ENCODE data around the gene C15orf40.

Gene C15orf40

DNA sequence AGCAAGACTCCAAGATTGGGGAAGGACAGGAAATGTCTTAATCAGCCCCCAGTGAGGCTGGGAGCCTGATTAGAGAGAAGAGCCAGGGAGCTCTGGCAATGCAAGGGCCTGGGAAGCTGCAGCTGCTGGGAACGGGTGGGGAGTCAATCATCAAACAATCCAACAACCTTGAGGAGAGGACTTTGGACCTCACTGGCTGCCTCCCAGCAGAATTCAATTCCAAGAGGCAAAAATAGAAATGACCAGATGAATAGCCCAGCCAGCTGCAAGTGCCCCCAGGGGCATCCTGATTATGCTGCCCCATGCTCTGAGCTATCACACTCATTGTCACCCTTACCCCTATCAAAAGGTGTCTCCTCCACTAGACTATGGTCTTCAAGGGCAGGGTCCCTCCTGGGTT, 52.8 kb downstream of the C15orf40 start (continued):
- TF ChIP-seq, protein P1, sequence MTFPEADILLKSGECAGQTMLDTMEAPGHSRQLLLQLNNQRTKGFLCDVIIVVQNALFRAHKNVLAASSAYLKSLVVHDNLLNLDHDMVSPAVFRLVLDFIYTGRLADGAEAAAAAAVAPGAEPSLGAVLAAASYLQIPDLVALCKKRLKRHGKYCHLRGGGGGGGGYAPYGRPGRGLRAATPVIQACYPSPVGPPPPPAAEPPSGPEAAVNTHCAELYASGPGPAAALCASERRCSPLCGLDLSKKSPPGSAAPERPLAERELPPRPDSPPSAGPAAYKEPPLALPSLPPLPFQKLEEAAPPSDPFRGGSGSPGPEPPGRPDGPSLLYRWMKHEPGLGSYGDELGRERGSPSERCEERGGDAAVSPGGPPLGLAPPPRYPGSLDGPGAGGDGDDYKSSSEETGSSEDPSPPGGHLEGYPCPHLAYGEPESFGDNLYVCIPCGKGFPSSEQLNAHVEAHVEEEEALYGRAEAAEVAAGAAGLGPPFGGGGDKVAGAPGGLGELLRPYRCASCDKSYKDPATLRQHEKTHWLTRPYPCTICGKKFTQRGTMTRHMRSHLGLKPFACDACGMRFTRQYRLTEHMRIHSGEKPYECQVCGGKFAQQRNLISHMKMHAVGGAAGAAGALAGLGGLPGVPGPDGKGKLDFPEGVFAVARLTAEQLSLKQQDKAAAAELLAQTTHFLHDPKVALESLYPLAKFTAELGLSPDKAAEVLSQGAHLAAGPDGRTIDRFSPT (tag by site-specific recombination; IDR thresholded peaks at IDR 0.05): no peak
- TF ChIP-seq, protein P2, sequence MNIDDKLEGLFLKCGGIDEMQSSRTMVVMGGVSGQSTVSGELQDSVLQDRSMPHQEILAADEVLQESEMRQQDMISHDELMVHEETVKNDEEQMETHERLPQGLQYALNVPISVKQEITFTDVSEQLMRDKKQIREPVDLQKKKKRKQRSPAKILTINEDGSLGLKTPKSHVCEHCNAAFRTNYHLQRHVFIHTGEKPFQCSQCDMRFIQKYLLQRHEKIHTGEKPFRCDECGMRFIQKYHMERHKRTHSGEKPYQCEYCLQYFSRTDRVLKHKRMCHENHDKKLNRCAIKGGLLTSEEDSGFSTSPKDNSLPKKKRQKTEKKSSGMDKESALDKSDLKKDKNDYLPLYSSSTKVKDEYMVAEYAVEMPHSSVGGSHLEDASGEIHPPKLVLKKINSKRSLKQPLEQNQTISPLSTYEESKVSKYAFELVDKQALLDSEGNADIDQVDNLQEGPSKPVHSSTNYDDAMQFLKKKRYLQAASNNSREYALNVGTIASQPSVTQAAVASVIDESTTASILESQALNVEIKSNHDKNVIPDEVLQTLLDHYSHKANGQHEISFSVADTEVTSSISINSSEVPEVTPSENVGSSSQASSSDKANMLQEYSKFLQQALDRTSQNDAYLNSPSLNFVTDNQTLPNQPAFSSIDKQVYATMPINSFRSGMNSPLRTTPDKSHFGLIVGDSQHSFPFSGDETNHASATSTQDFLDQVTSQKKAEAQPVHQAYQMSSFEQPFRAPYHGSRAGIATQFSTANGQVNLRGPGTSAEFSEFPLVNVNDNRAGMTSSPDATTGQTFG (tag by site-specific recombination; IDR thresholded peaks at IDR 0.05; ENCODE audit: borderline replicate concordance): no peak
- TF ChIP-seq KLF16 (tag by site-specific recombination; IDR thresholded peaks at IDR 0.05): no peak

DNA sequence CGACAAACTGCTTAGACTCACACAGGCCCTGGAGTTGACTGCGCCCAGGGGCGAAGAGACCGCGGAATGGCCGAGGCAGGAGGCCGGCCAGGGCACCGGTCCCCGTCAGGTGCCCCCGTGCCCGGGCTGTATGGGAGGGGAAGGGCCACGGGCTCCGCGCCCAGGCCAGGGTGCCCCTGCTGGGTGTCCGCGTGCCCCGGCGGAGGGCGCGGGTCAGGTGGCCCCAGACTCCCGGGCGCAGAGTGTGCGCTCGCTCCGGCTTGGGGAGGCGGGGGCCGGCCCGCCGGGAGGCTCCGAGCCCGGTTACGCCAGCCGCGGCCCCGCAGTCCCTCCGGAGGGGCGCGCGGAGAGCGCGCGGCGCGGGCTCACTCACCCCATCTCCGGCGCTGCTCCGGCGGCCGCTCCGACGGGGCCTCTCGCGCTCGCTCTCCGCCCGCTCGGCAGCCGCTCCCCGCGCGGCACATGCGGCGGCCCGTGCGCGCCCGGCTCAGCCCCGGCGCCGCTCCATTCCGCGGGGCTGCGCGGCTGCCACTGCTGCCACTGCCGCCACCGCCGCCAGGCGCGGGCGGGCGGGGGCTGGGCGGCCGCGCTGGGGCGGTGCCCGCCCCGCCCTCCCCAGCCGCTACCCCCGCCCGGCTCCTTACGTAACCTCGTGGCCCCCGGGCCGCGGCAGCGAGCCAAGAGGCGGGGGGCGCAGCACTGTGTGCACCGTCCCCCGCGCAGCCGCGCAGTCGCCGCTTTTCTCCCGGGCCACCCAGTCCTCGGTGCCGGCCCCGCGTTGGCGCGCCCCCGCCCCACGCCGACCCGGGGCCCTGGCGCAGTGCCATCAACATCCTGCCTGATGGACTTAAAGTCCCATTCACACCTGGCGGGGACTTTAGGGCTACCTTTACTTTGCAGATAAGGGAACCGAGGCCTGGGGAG, 59.0 kb downstream of the C15orf40 start, which contains the start of gene HOMER2:
HOMER2 (minus strand) TSS at position 563 of the 924 bp plus-strand sequence; CDS start at position 378, 185 bp downstream.
- Histone ChIP-seq H3K9me3 (ENCODE audit: control insufficient read depth, insufficient read depth, low read depth, low read length) (no peaks in the 10 kb centered on the region), H3K27ac (ENCODE audit: extremely low read depth, low read depth, low read length) (peak within 1 kb of the TSS; percentile 80; the same call in 1 of the 2 replicates), H3K36me3 (ENCODE audit: control insufficient read depth in 2 of 2, insufficient read depth in 1 of 2, low read length in 2 of 2) (no peaks in the 10 kb centered on the region), H3K4me3 (ENCODE audit: low read depth, low read length) (peak within 1 kb of the TSS; percentile 67), H3K4me1 (ENCODE audit: control insufficient read depth, insufficient read depth, low read length) (peaks cover 16% of the 10 kb centered on the region)
- ChIA-PET POLR2A (interaction anchor here (1.2 kb wide), 1 partner anchor 308 kb away, joined by 3 read pairs; no protein-coding TSS in a partner anchor), CTCF (interaction anchor here (0.6 kb wide), 1 partner anchor 139 kb away, joined by 3 read pairs; no protein-coding TSS in a partner anchor)
- TF ChIP-seq KLF10 (tag by site-specific recombination; IDR thresholded peaks at IDR 0.05): peak; percentile 59
- no peak for TF ChIP-seq KLF8 (tag by site-specific recombination; IDR thresholded peaks at IDR 0.05)
- no peak for TF ChIP-seq ZNF623 (tag by site-specific recombination; IDR thresholded peaks at IDR 0.05)
- TF ChIP-seq ZBTB20 (tag by site-specific recombination; IDR thresholded peaks at IDR 0.05): peak; percentile 71
- TF ChIP-seq HOXD13 (CRISPR knock-in tag; IDR thresholded peaks at IDR 0.05; ENCODE audit: borderline replicate concordance): no peak
- no peak for TF ChIP-seq ZNF747 (tag by site-specific recombination; IDR thresholded peaks at IDR 0.05)
- TF ChIP-seq KLF1 (tag by site-specific recombination; IDR thresholded peaks at IDR 0.05): 0 out of 2 replicates have a peak, but pooled peaks have one; percentile 35
- TF ChIP-seq, protein P3, sequence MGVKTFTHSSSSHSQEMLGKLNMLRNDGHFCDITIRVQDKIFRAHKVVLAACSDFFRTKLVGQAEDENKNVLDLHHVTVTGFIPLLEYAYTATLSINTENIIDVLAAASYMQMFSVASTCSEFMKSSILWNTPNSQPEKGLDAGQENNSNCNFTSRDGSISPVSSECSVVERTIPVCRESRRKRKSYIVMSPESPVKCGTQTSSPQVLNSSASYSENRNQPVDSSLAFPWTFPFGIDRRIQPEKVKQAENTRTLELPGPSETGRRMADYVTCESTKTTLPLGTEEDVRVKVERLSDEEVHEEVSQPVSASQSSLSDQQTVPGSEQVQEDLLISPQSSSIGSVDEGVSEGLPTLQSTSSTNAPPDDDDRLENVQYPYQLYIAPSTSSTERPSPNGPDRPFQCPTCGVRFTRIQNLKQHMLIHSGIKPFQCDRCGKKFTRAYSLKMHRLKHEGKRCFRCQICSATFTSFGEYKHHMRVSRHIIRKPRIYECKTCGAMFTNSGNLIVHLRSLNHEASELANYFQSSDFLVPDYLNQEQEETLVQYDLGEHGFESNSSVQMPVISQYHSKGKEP (tag by site-specific recombination; IDR thresholded peaks at IDR 0.05): peak; percentile 43; the same call in 1 of the 2 replicates
- TF ChIP-seq ZBTB21 (tag by site-specific recombination; IDR thresholded peaks at IDR 0.05): no peak
- no peak for TF ChIP-seq ZNF48 (tag by site-specific recombination; IDR thresholded peaks at IDR 0.05)
- TF ChIP-seq PRDM10 (tag by site-specific recombination; IDR thresholded peaks at IDR 0.05): 0 out of 2 replicates have a peak, but pooled peaks have one; percentile 13
- TF ChIP-seq, protein P4, sequence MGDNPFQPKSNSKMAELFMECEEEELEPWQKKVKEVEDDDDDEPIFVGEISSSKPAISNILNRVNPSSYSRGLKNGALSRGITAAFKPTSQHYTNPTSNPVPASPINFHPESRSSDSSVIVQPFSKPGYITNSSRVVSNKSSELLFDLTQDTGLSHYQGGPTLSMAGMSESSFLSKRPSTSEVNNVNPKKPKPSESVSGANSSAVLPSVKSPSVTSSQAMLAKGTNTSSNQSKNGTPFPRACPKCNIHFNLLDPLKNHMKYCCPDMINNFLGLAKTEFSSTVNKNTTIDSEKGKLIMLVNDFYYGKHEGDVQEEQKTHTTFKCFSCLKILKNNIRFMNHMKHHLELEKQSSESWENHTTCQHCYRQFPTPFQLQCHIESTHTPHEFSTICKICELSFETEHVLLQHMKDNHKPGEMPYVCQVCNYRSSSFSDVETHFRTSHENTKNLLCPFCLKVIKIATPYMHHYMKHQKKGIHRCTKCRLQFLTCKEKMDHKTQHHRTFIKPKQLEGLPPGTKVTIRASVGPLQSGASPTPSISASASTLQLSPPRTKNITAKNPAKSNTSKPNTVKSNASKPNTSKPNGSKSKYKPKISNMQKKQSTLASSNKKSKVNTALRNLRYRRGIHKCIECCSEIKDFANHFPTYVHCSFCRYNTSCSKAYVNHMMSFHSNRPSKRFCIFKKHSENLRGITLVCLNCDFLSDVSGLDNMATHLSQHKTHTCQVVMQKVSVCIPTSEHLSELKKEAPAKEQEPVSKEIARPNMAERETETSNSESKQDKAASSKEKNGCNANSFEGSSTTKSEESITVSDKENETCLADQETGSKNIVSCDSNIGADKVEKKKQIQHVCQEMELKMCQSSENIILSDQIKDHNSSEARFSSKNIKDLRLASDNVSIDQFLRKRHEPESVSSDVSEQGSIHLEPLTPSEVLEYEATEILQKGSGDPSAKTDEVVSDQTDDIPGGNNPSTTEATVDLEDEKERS (tag by site-specific recombination; IDR thresholded peaks at IDR 0.05): no peak
- TF ChIP-seq KLF7 (tag by site-specific recombination; IDR thresholded peaks at IDR 0.05; ENCODE audit: borderline replicate concordance): no peak
- TF ChIP-seq ZNF596 (tag by site-specific recombination; IDR thresholded peaks at IDR 0.05): 0 out of 2 replicates have a peak, but pooled peaks have one; percentile 10
- TF ChIP-seq GLI4 (tag by site-specific recombination; IDR thresholded peaks at IDR 0.05): no peak
- TF ChIP-seq GLIS2 (tag by site-specific recombination; IDR thresholded peaks at IDR 0.05): peak; percentile 36; the same call in 1 of the 2 replicates
- no peak for TF ChIP-seq PRDM1 (tag by site-specific recombination; IDR thresholded peaks at IDR 0.05)
- no peak for TF ChIP-seq ZSCAN23 (tag by site-specific recombination; IDR thresholded peaks at IDR 0.05)
